ENCODE results near the gene KLHDC4.

DNA sequence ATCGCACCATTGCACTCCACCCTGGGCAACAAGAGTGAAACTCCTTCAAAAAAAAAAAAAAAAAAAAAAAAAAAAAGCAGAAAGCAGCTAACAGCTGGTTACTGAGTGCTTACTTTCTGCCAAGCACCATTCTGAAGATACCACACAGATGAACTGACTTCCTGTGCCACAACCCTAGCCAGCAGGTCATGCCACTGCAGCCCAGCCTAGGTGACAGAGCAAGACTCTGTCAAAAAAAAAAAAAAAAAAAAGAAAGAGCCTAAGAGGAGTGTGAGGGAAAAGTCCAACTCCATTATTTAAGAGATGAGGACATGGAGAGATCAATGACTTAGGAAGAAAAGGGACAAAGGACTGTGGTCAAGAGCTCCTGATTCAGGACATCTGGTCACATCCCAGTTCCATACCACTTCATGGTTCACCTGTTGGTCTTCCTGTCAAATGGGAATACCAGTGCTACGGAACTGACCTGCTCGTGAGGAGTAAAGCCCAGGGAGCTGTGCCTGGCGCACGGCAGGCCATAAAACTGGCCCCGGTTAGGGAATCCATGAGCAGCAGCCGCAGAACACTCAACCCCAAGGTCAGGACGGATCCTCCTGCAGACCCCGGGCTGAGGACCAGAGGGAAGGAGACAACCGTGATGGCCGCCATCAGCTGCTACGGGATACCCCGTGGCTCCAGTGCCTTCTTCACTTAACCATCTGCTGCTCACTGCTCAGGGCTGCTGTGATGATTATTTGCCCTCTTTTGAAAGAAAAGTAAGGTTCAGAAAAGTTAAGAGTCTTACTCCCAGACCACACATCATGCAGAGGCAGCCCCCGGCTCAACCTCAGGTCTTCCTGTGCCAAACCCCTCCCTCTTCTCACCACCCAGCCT lies 950 bp downstream of the KLHDC4 start:
- no peak for TF ChIP-seq YY1 (IDR thresholded peaks at IDR 0.05; ENCODE audit: insufficient read depth, insufficient read length)
- TF ChIP-seq ZNF274 (IDR thresholded peaks at IDR 0.05; ENCODE audit: low read depth, low read length): no peak
- no peak for TF ChIP-seq SUZ12 (IDR thresholded peaks at IDR 0.05; ENCODE audit: extremely low read depth, insufficient read depth, insufficient read length)

Measured in NT2/D1 (cell line).